ENCODE data around the gene BBX.

GRCh38 chr3:107826727-107827126, 304.0 kb downstream of the BBX start:
- TF ChIP-seq REST (IDR thresholded peaks at IDR 0.05; ENCODE audit: low read depth) (no peak), MAX (IDR thresholded peaks at IDR 0.05) (no peak), CEBPB (IDR thresholded peaks at IDR 0.05) (no peak), TEAD4 (IDR thresholded peaks at IDR 0.05) (no peak), RAD21 (IDR thresholded peaks at IDR 0.05; ENCODE audit: low read depth) (no peak), TAF1 (IDR thresholded peaks at IDR 0.05; ENCODE audit: low read depth) (no peak)
